Hematopoietic multipotent progenitor cell treated with erythropoietin and hydrocortisone succinate and interleukin-3 and kit ligand, for 6 days (in vitro differentiated cells): ENCODE measurements around the gene ASIC4.
A peak's percentile ranks its signal among the peaks of the same experiment; 100 is the strongest.

ENCODE experiments used
- DNase-seq: peaks from one replicate; pipeline ENCODE4 v3.0.0-alpha.2; 2015

The ASIC4 gene

GRCh38 chr2:219537657-219538488 is 23.6 kb downstream of the ASIC4 start:
- DNase-seq = no peak

- no peak for DNase-seq
These were observed 24.2 kb downstream of the ASIC4 start for GRCh38 chr2:219538504-219538951.

GRCh38 chr2:219538956-219539788 is 24.9 kb downstream of the ASIC4 start:
- no peak for DNase-seq

GRCh38 chr2:219539926-219540678 is 25.8 kb downstream of the ASIC4 start:
- no peak for DNase-seq

GRCh38 chr2:219540784-219541504 is 26.7 kb downstream of the ASIC4 start:
- DNase-seq = no peak

- peak; percentile 83 for DNase-seq
These were observed 27.4 kb downstream of the ASIC4 start for GRCh38 chr2:219541611-219542180.

- DNase-seq = peak; percentile 27
These were observed 28.8 kb downstream of the ASIC4 start for GRCh38 chr2:219542931-219543595.

GRCh38 chr2:219543596-219544358 is 29.5 kb downstream of the ASIC4 start, which contains the start of the genes CHPF and TMEM198:
TSS of gene CHPF (minus strand) at chr2:219543809. CDS start at chr2:219543538, 271 bp downstream.
TSS of gene TMEM198 (plus strand) at chr2:219544028. CDS start at chr2:219544728, 700 bp downstream.
- peak; percentile 96 for DNase-seq

- DNase-seq = no peak
These were observed 30.3 kb downstream of the ASIC4 start for GRCh38 chr2:219544567-219544966.

GRCh38 chr2:219545295-219545942 is 31.1 kb downstream of the ASIC4 start:
- no peak for DNase-seq

- DNase-seq = no peak
These were observed 31.7 kb downstream of the ASIC4 start for GRCh38 chr2:219545943-219546352.

GRCh38 chr2:219547621-219548020 is 33.3 kb downstream of the ASIC4 start:
- DNase-seq = no peak

- DNase-seq = no peak
These were observed 34.7 kb downstream of the ASIC4 start for GRCh38 chr2:219548990-219549389.

- no peak for DNase-seq
These were observed 35.3 kb downstream of the ASIC4 start for GRCh38 chr2:219549619-219550018.

GRCh38 chr2:219551441-219552381 is 37.4 kb downstream of the ASIC4 start:
- peak; percentile 39 for DNase-seq

- DNase-seq = peak; percentile 91
These were observed 38.3 kb downstream of the ASIC4 start for GRCh38 chr2:219552382-219553167.

- no peak for DNase-seq
These were observed 38.8 kb downstream of the ASIC4 start for GRCh38 chr2:219553168-219553417.

- DNase-seq = no peak
These were observed 39.2 kb downstream of the ASIC4 start for GRCh38 chr2:219553463-219553963.
